SK-N-SH (cell line): ENCODE measurements around the gene HRH1. TPM values are rescaled to one million over a fixed set of nuclear protein-coding genes. Genes with fewer than 3 reads are reported as not detected.

Source experiments
- CTCF ChIA-PET: fragments of 300-600, 350-600 bp; formaldehyde crosslinking; extraction: SDS; loops from one replicate; lab custom pipeline; 2021; lab: Yijun Ruan, JAX
- POLR2A ChIA-PET: fragments of 350-600 bp; sonication (Branson Sonifier 250); formaldehyde crosslinking; extraction: SDS; loops from one replicate; lab custom pipeline; 2020; ENCODE audit warnings: antibody characterized with exemption, inconsistent platforms; lab: Yijun Ruan, JAX
- DNase-seq: peaks from one replicate; pipeline ENCODE4 v3.0.0; 2012
- H2AFZ ChIP-seq: fragments of 200-600 bp; sonication (generic); 2 replicates; pipeline ENCODE4 v1.8.1; 2016; ENCODE audit warnings: antibody characterized with exemption, mild to moderate bottlenecking, low read depth
- H3F3A ChIP-seq: fragments of 200-600 bp; sonication (generic); replicated peaks from 2 replicates; pipeline ENCODE3; 2016; ENCODE audit warnings: antibody characterized with exemption, mild to moderate bottlenecking; ENCODE audit not compliant: insufficient read depth
- H3K27ac ChIP-seq, 2 experiments: fragments of 200-500 bp in 1 of 2; fragments of 200-600 bp in 1 of 2; sonication (Bioruptor generic) in 1 of 2; sonication (generic), shearing (Covaris generic) in 1 of 2; 2 replicates each; pipeline versions ENCODE4 v1.5.1 to v1.6.1; 2014 to 2016; ENCODE audit warnings: low read depth in 2 of 2, inconsistent platforms in 1 of 2, low read length in 1 of 2, mild to moderate bottlenecking in 1 of 2, mixed read lengths in 1 of 2
- H3K27me3 ChIP-seq: fragments of 200-600 bp; sonication (generic), shearing (Covaris generic); 2 replicates; pipeline ENCODE4 v1.6.1; 2016; ENCODE audit warnings: mixed run types; ENCODE audit not compliant: insufficient read depth
- H3K36me3 ChIP-seq, 2 experiments: fragments of 200-500 bp in 1 of 2; fragments of 200-600 bp in 1 of 2; sonication (Bioruptor generic) in 1 of 2; sonication (generic) in 1 of 2; replicated peaks in 1 of 2; 2 replicates each; pipeline versions ENCODE3 to v1.5.1; 2014 to 2016; ENCODE audit warnings: low read length in 1 of 2, mild to moderate bottlenecking in 1 of 2; ENCODE audit not compliant: insufficient read depth in 2 of 2, control insufficient read depth in 1 of 2
- H3K4me1 ChIP-seq, 2 experiments: fragments of 200-500 bp in 1 of 2; fragments of 200-600 bp in 1 of 2; sonication (Bioruptor generic) in 1 of 2; sonication (generic), shearing (Covaris generic) in 1 of 2; 2 replicates each; pipeline versions ENCODE4 v1.5.1 to v1.6.1; 2014 to 2016; ENCODE audit warnings: low read depth in 1 of 2, low read length in 1 of 2, mixed run types in 1 of 2; ENCODE audit not compliant: insufficient read depth in 2 of 2, control insufficient read depth in 1 of 2
- H3K4me2 ChIP-seq: fragments of 200-600 bp; sonication (generic), shearing (Covaris generic); 2 replicates; pipeline ENCODE4 v1.6.1; 2017; ENCODE audit warnings: mixed run types
- H3K4me3 ChIP-seq, 2 experiments: fragments of 200-500 bp in 1 of 2; fragments of 200-600 bp in 1 of 2; sonication (Bioruptor generic) in 1 of 2; sonication (generic), shearing (Covaris generic) in 1 of 2; 2 replicates each; pipeline versions ENCODE4 v1.5.1 to v1.8.1; 2014 to 2016; ENCODE audit warnings: low read depth in 2 of 2, inconsistent platforms in 1 of 2, low read length in 1 of 2, mild to moderate bottlenecking in 1 of 2, mixed read lengths in 1 of 2, moderate library complexity in 1 of 2
- H3K79me2 ChIP-seq: fragments of 200-600 bp; sonication (generic); 2 replicates; pipeline ENCODE4 v1.8.1; 2017; ENCODE audit warnings: mild to moderate bottlenecking; ENCODE audit not compliant: insufficient read depth
- H3K9ac ChIP-seq: fragments of 200-600 bp; sonication (generic); 2 replicates; pipeline ENCODE4 v1.6.1; 2017; ENCODE audit warnings: mixed run types
- H3K9me2 ChIP-seq: fragments of 200-600 bp; sonication (generic); 2 replicates; pipeline ENCODE4 v1.6.1; 2017; ENCODE audit warnings: mixed run types
- H3K9me3 ChIP-seq: fragments of 200-600 bp; sonication (generic); 2 replicates; pipeline ENCODE4 v1.6.1; 2017; ENCODE audit warnings: mixed run types, mild to moderate bottlenecking, moderate library complexity
- H4K20me1 ChIP-seq: fragments of 200-600 bp; sonication (generic); 2 replicates; pipeline ENCODE4 v1.6.1; 2017; ENCODE audit warnings: mild to moderate bottlenecking, mixed run types; ENCODE audit not compliant: insufficient read depth
- CHD2 ChIP-seq: fragments of 150-350 bp; IDR thresholded peaks from 2 replicates; pipeline ENCODE4 v1.6.1; 2018; ENCODE audit warnings: low read length; ENCODE audit not compliant: partially characterized antibody
- CTCF ChIP-seq: fragments of 200-600 bp; sonication (generic); IDR thresholded peaks from 2 replicates; pipeline ENCODE4 v1.6.1; 2017; ENCODE audit warnings: antibody characterized with exemption, mild to moderate bottlenecking, moderate library complexity
- ELF1 ChIP-seq: IDR thresholded peaks from 2 replicates; pipeline ENCODE4 v1.4.0; 2012
- EP300 ChIP-seq, 2 experiments: IDR thresholded peaks; 2 replicates each; pipeline versions ENCODE4 v1.4.0 to v1.6.1; 2012; ENCODE audit warnings: borderline replicate concordance in 1 of 2, low read depth in 1 of 2, low read length in 1 of 2
- EZH2phosphoT487 ChIP-seq: fragments of 200-600 bp; sonication (generic); IDR thresholded peaks from 2 replicates; pipeline ENCODE4 v1.6.1; 2017; ENCODE audit warnings: low read depth, mixed run types, mild to moderate bottlenecking, antibody characterized with exemption, moderate library complexity, borderline replicate concordance
- FOXM1 ChIP-seq: IDR thresholded peaks from 2 replicates; pipeline ENCODE4 v1.4.0; 2012; ENCODE audit warnings: low read depth, mild to moderate bottlenecking
- GATA2 ChIP-seq: sonication (generic); formaldehyde crosslinking; IDR thresholded peaks from 2 replicates; pipeline ENCODE4 v1.5.0; 2020; ENCODE audit warnings: mild to moderate bottlenecking, missing genetic modification reagents
- MEF2A ChIP-seq: IDR thresholded peaks from 2 replicates; pipeline ENCODE4 v1.4.0; 2012; ENCODE audit warnings: low read depth, borderline replicate concordance
- MXI1 ChIP-seq: IDR thresholded peaks from 2 replicates; pipeline ENCODE4 v1.6.1; 2012; ENCODE audit warnings: mild to moderate bottlenecking, low read depth, low read length, improper control_type of control experiment
- NRF1 ChIP-seq: IDR thresholded peaks from 2 replicates; pipeline ENCODE4 v1.6.1; 2012; ENCODE audit warnings: low read depth, mild to moderate bottlenecking, low read length
- POLR2AphosphoS5 ChIP-seq: IDR thresholded peaks from 2 replicates; pipeline ENCODE4 v1.6.1; 2012; ENCODE audit warnings: low read depth, low read length
- REST ChIP-seq: IDR thresholded peaks from 2 replicates; pipeline ENCODE4 v1.6.1; 2012; ENCODE audit warnings: mild to moderate bottlenecking, low read depth, low read length, moderate library complexity
- RFX5 ChIP-seq: IDR thresholded peaks from 2 replicates; pipeline ENCODE4 v1.6.1; 2012; ENCODE audit warnings: mild to moderate bottlenecking, improper control_type of control experiment, low read length
- RXRA ChIP-seq: IDR thresholded peaks from 2 replicates; pipeline ENCODE4 v1.4.0; 2012; ENCODE audit warnings: low read depth, mild to moderate bottlenecking, borderline replicate concordance
- SIN3A ChIP-seq: IDR thresholded peaks from 2 replicates; pipeline ENCODE4 v1.6.1; 2012; ENCODE audit warnings: low read depth, mild to moderate bottlenecking, low read length, moderate library complexity, borderline replicate concordance
- TAF1 ChIP-seq: IDR thresholded peaks from 2 replicates; pipeline ENCODE4 v1.6.1; 2012; ENCODE audit warnings: low read depth, mild to moderate bottlenecking, low read length, moderate library complexity, borderline replicate concordance
- TEAD4 ChIP-seq: IDR thresholded peaks from 2 replicates; pipeline ENCODE4 v1.4.0; 2012; ENCODE audit warnings: mild to moderate bottlenecking, borderline replicate concordance; ENCODE audit not compliant: insufficient read depth
- WGBS: methylation state at CpG from one replicate; pipeline ENCODE4 v1.1.6; 2017; ENCODE audit warnings: low lambda C conversion rate; 5-methylcytosine and 5-hydroxymethylcytosine counted together
- polyA plus RNA-seq, 3 experiments: library from polyadenylated mRNA; depleted of rRNA; stranded (reverse); fragments of >200 nt; gene quantifications; 2 replicates each; pipeline ENCODE4 v1.2.3, GENCODE V29; 2012
- TF ChIP-seq, protein P1 (sequence below): fragments of 150-350 bp; IDR thresholded peaks from 2 replicates; pipeline ENCODE4 v1.6.1; 2017; ENCODE audit warnings: antibody characterized with exemption, low read length, low read depth, borderline replicate concordance
- TF ChIP-seq, protein P2 (sequence below): IDR thresholded peaks from 2 replicates; pipeline ENCODE4 v1.4.0; 2012; ENCODE audit warnings: low read depth, borderline replicate concordance

HRH1 gene
- polyA plus RNA-seq, 1 of the 3 experiments (the other 2 are of a cell fraction) = 6.2 TPM

- TF ChIP-seq ELF1 (no peak), TEAD4 (no peak), SIN3A (no peak), NRF1 (no peak), RFX5 (no peak), TAF1 (no peak), MXI1 (no peak), MEF2A (no peak)
These were observed 52.0 kb downstream of the HRH1 start (continued) for GRCh38 chr3:11206316-11206715.

GRCh38 chr3:11206953-11207352 lies 52.7 kb downstream of the HRH1 start:
- Histone ChIP-seq H3K4me2 (no peak overlapping the region), H4K20me1 (no peaks in the 10 kb centered on the region), H3K4me3 (no peak overlapping the region), H3K9ac (no peak overlapping the region), H3K9me3 (no peaks in the 10 kb centered on the region), H3K27me3 (no peaks in the 10 kb centered on the region), H3K79me2 (peaks cover 91% of the 10 kb centered on the region), H3K36me3 (peaks cover 0 to 6% of the 10 kb centered on the region in 2 experiments), H3K9me2 (no peaks in the 10 kb centered on the region), H3K4me1 (peaks cover 9 to 23% of the 10 kb centered on the region in 2 experiments; a peak in 3 of 4 replicates), H2AFZ (no peak overlapping the region), H3F3A (peaks cover 32% of the 10 kb centered on the region), H3K27ac (peak overlapping the region in 1 of 2 experiments; percentile 97; a peak in 2 of 4 replicates)
- TF ChIP-seq EP300 (IDR thresholded peaks at IDR 0.05; ENCODE audit: borderline replicate concordance in 1 of 2, low read depth in 1 of 2, low read length in 1 of 2) (no peak), EZH2phosphoT487 (no peak), MXI1 (no peak), FOXM1 (no peak), CTCF (no peak), RXRA (no peak), TEAD4 (no peak), POLR2AphosphoS5 (no peak), GATA2 (no peak), SIN3A (no peak), ELF1 (no peak), CHD2 (no peak), REST (no peak)
- TF ChIP-seq, protein P1, sequence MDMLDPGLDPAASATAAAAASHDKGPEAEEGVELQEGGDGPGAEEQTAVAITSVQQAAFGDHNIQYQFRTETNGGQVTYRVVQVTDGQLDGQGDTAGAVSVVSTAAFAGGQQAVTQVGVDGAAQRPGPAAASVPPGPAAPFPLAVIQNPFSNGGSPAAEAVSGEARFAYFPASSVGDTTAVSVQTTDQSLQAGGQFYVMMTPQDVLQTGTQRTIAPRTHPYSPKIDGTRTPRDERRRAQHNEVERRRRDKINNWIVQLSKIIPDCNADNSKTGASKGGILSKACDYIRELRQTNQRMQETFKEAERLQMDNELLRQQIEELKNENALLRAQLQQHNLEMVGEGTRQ = no peak
- TF ChIP-seq, protein P2, sequence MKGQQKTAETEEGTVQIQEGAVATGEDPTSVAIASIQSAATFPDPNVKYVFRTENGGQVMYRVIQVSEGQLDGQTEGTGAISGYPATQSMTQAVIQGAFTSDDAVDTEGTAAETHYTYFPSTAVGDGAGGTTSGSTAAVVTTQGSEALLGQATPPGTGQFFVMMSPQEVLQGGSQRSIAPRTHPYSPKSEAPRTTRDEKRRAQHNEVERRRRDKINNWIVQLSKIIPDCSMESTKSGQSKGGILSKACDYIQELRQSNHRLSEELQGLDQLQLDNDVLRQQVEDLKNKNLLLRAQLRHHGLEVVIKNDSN = no peak
- WGBS = 96% methylated on average over 8 of the region's 8 CpGs
- DNase-seq = no peak
- ChIA-PET POLR2A (no interaction called here), CTCF (interaction anchor here (1.1 to 4.0 kb wide), 5 partner anchors 20 to 146 kb away, joined by 3 to 41 read pairs (median 4); partner anchors contain the start of gene HRH1)
